Femur (tissue), 1 donor: ENCODE results near the gene CRYBA2.
A peak's percentile ranks its signal among the peaks of the same experiment; 100 is the strongest.

Experiments used
- DNase-seq: peaks from one replicate; pipeline ENCODE4 v3.0.0-alpha.2; 2017

The CRYBA2 gene

GRCh38 chr2:218981390-218981880, 11.8 kb downstream of the CRYBA2 start:
- no peak for DNase-seq

- DNase-seq = no peak
These were observed 12.4 kb downstream of the CRYBA2 start for GRCh38 chr2:218980735-218981389.

- DNase-seq = peak; percentile 82
These were observed 13.1 kb downstream of the CRYBA2 start for GRCh38 chr2:218979846-218980734.

- DNase-seq = no peak
These were observed 18.0 kb downstream of the CRYBA2 start for GRCh38 chr2:218975060-218975777.

- DNase-seq = no peak
These were observed 22.3 kb downstream of the CRYBA2 start for GRCh38 chr2:218970894-218971293.

GRCh38 chr2:218964041-218964771, 29.0 kb downstream of the CRYBA2 start:
- DNase-seq = no peak

GRCh38 chr2:218963601-218964000, 29.6 kb downstream of the CRYBA2 start:
- DNase-seq = no peak

- peak; percentile 81 for DNase-seq
These were observed 30.2 kb downstream of the CRYBA2 start for GRCh38 chr2:218962859-218963492.

- DNase-seq = no peak
These were observed 31.3 kb downstream of the CRYBA2 start for GRCh38 chr2:218961651-218962570.

GRCh38 chr2:218961229-218961628, 32.0 kb downstream of the CRYBA2 start:
- DNase-seq = no peak

GRCh38 chr2:218960309-218961165, 32.7 kb downstream of the CRYBA2 start:
- no peak for DNase-seq

- DNase-seq = no peak
These were observed 33.4 kb downstream of the CRYBA2 start for GRCh38 chr2:218959761-218960308.

- peak; percentile 88 for DNase-seq
These were observed 34.0 kb downstream of the CRYBA2 start, which contains the start of gene CDK5R2 for GRCh38 chr2:218959141-218959731. Gene CDK5R2 (plus strand): TSS chr2:218959666. CDS start chr2:218959821, 155 bp downstream.

GRCh38 chr2:218958276-218958675, 34.9 kb downstream of the CRYBA2 start:
- no peak for DNase-seq

- no peak for DNase-seq
These were observed 35.6 kb downstream of the CRYBA2 start for GRCh38 chr2:218957671-218958070.

- DNase-seq = no peak
These were observed 37.2 kb downstream of the CRYBA2 start for GRCh38 chr2:218956039-218956438.

- no peak for DNase-seq
These were observed 38.5 kb downstream of the CRYBA2 start for GRCh38 chr2:218954541-218955300.

- no peak for DNase-seq
These were observed 39.8 kb downstream of the CRYBA2 start for GRCh38 chr2:218953366-218953954.
